H1 (cell line): ENCODE measurements around the gene RNU4-1. TPM values are rescaled to one million over a fixed set of nuclear protein-coding genes. Genes with fewer than 3 reads are reported as not detected.

ENCODE experiments used
- HDAC2 ChIP-seq, 2 experiments: fragments of 300-600 bp in 1 of 2; sonication (generic) in 1 of 2; IDR thresholded peaks; 2 replicates each; pipeline ENCODE4 v1.6.1; 2011 to 2012; ENCODE audit warnings: low read depth in 2 of 2, low read length in 2 of 2, mild to moderate bottlenecking in 2 of 2, moderate library complexity in 2 of 2, borderline replicate concordance in 1 of 2, inconsistent platforms in 1 of 2
- polyA plus RNA-seq, 7 experiments: library from polyadenylated mRNA; depleted of rRNA in 3 of 7; stranded (reverse) in 5 of 7; unstranded in 2 of 7; fragments of >200 nt in 5 of 7; fragments of 200-250 nt in 2 of 7; gene quantifications; 1 replicate in 5 of 7; 2 replicates in 1 of 7; 4 replicates in 1 of 7; pipeline versions ENCODE4 v1.2.1 to v1.2.3, GENCODE V29; 2011 to 2013; ENCODE audit warnings: missing spikeins in 2 of 7, mixed read lengths in 2 of 7
- total RNA-seq: library from RNA; stranded (reverse); fragmentation: NEBNext Ultra II Directional; extraction: Animal tissue kit (Norgen Biotek cat#: 25700); gene quantifications from 2 replicates; pipeline ENCODE4 v1.2.1, GENCODE V29; 2021

RNU4-1 gene
- total and polyA plus RNA-seq, 2 of the 8 experiments (the other 6 are each of a cell fraction or from before 2014, with no cell fraction given): under 0.01 to 1,424 TPM

DNA sequence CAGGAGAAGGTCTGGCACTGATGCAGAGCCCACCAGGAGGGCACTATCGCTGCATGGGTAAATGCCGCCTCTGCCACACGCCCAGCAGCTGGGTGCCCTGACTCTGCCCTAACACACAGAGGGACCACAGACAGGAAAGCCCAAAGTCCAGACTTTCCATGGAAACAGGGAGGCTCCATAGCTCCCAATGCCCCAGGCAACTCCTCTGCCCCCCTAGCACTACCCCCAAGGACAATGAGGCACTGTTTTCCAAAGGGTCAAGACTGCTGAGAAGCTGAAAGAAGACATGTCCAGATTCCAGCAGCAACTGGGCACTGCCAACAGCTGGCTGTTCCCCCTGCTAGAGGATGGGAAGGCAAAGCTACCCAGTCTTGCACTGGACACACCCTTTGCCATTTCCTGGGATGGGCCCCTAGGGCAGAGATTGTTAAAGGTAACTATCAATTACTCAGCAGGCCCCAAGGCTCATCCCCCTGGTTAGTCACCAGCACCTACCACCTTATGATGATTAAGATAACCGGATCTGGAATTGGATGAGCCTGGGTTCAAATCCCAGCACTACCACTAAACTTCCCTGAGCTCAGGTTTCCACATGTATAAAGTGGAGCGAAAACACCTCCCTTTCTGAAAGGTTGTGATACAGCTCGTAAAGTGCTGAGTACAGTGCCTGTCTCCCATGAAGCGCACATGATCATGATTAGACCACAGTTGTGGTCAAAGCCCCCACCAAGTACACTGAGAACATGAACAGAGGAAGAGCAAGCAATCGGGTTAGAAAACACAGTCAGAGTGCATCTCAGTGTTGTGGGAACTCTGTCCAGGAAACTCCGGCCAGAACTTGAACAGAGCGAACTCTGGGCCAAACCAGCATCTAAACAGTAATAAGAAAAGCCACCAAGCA lies 30.8 kb downstream of the RNU4-1 start (continued):
- no peak for TF ChIP-seq HDAC2 (IDR thresholded peaks at IDR 0.05; ENCODE audit: borderline replicate concordance in 1 of 2, low read depth in 2 of 2, low read length in 2 of 2)
